Measurements from ENCODE around the gene TMEM101. TPM values are rescaled to one million over a fixed set of nuclear protein-coding genes. Genes with fewer than 3 reads are reported as not detected.

The TMEM101 gene
- total RNA-seq, 1 experiment from 2014 or later = 18.6 TPM

- H3K9ac ChIP-seq (ENCODE audit: extremely low read depth, insufficient read length, low read length) = no peak overlapping the region
- no peak overlapping the region for H4K5ac ChIP-seq (ENCODE audit: insufficient read length, low read depth, low read length)
- H3K27me3 Mint-ChIP-seq (ENCODE audit: low read depth) = peaks cover 35% of the 10 kb centered on the region
- no CpG with 5 or more reads among the region's 2 CpGs for WGBS (ENCODE audit: extremely low coverage, insufficient read length, low lambda C conversion rate)
- no peaks in the 10 kb centered on the region for H3K4me1 ChIP-seq (ENCODE audit: insufficient read depth, low read length)
- no peaks in the 10 kb centered on the region for H4K20me1 ChIP-seq (ENCODE audit: control insufficient read depth, insufficient read depth, insufficient read length)
- no peak overlapping the region for H2AFZ ChIP-seq (ENCODE audit: low read length)
- H3K4ac ChIP-seq (ENCODE audit: low read depth, low read length) = no peak overlapping the region
- TF ChIP-seq CTCF (conservative IDR thresholded peaks at IDR 0.05) = no peak
- no peaks in the 10 kb centered on the region for H3K36me3 Mint-ChIP-seq (ENCODE audit: insufficient read depth in 1 of 3, low read depth in 3 of 3)
- H4K8ac ChIP-seq (replicated peaks; ENCODE audit: insufficient read length, low read depth, low read length) = no peak overlapping the region
- no peak overlapping the region for H3K23ac ChIP-seq (ENCODE audit: insufficient read length, low read depth, low read length)
- no peaks in the 10 kb centered on the region for H3K79me2 ChIP-seq (ENCODE audit: insufficient read depth, low read length)
- no peak overlapping the region for H4K91ac ChIP-seq (ENCODE audit: insufficient read length, low read depth, low read length)
- H3K27ac Mint-ChIP-seq = no peak overlapping the region; a peak in 1 of 7 replicates
- peaks cover 22% of the 10 kb centered on the region for H3K23me2 ChIP-seq (ENCODE audit: insufficient read length, low read depth, low read length, poor library complexity, severe bottlenecking)
- H3K18ac ChIP-seq (ENCODE audit: insufficient read length, low read depth, low read length) = no peak overlapping the region
- H3K4me1 Mint-ChIP-seq = peaks cover 9 to 15% of the 10 kb centered on the region in 2 experiments
- H3K14ac ChIP-seq (ENCODE audit: insufficient read depth, low read length) = no peak overlapping the region
- H3K27ac ChIP-seq (ENCODE audit: insufficient read length, low read depth, low read length) = no peak overlapping the region
- H3K9me3 ChIP-seq (ENCODE audit: control insufficient read depth, low read depth, low read length) = no peaks in the 10 kb centered on the region
- H3K56ac ChIP-seq (ENCODE audit: insufficient read length, low read depth, low read length) = no peak overlapping the region
- H3K4me2 ChIP-seq (ENCODE audit: insufficient read depth, insufficient read length, low read length) = no peak overlapping the region
- H2AK5ac ChIP-seq (ENCODE audit: insufficient read length, low read length) = no peak overlapping the region
- H2BK5ac ChIP-seq (ENCODE audit: insufficient read length, low read length) = no peak overlapping the region
- H2BK120ac ChIP-seq (ENCODE audit: low read depth, low read length, poor library complexity, severe bottlenecking) = no peak overlapping the region
- no peak overlapping the region for H3T11ph ChIP-seq (ENCODE audit: low read length)
- H3K9me3 Mint-ChIP-seq = no peaks in the 10 kb centered on the region
- no peaks in the 10 kb centered on the region; the same call in 1 of the 2 replicates for H3K27me3 ChIP-seq (ENCODE audit: insufficient read depth, low read length)
- DNase-seq = no peak
- H2BK20ac ChIP-seq (ENCODE audit: low read depth, low read length, poor library complexity, severe bottlenecking) = no peak overlapping the region
- H3K79me1 ChIP-seq (ENCODE audit: insufficient read depth, low read depth, low read length, poor library complexity, severe bottlenecking) = no peaks in the 10 kb centered on the region
- H2BK12ac ChIP-seq (ENCODE audit: insufficient read length, low read depth, low read length) = no peak overlapping the region
- no peak overlapping the region for H3K4me3 Mint-ChIP-seq
- H2BK15ac ChIP-seq (ENCODE audit: low read depth, low read length) = no peak overlapping the region
These were observed 13.3 kb downstream of the TMEM101 start for GRCh38 chr17:44001461-44001920.
